AG09309 (cell line): ENCODE data around the gene PAAF1.
"Not testable (repeated sequence)": the region's sequence is repeated elsewhere in the genome, so short reads cannot be mapped to it uniquely, and the experiment has no call there.

Experiments used
- DNase-seq: peaks from one replicate; pipeline ENCODE4 v3.0.0-alpha.2; 2010; ENCODE audit warnings: low read depth
- H3K4me3 ChIP-seq: 2 replicates; pipeline ENCODE4 v1.5.1; 2011; ENCODE audit warnings: mild to moderate bottlenecking, low read depth, low read length, moderate library complexity; ENCODE audit not compliant: control insufficient read depth
- TF ChIP-seq, protein P1 (sequence below): IDR thresholded peaks from 2 replicates; pipeline ENCODE4 v1.5.1; 2011; ENCODE audit warnings: mild to moderate bottlenecking, low read depth, low read length, inconsistent platforms; ENCODE audit not compliant: insufficient read depth, control insufficient read depth; ENCODE audit errors: missing control alignments

The PAAF1 gene

DNA sequence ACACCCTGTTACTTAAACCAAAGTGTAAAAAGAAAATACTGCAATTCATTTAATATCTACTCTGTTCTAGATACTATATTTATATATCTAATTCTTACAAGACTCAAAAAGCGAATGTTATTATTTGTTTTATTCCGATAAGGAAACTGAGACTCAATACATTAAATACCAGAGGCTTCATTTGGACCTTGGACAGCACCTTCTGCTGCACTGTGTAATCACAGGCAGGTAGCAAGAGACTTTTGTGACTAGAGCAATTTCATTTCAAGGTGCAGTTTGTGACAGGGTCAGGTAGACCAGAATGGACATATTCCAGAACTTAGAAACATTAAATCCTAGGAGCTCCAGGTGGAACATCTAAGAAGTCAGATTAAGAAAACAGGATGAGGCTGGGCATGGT lies 52.6 kb downstream of the PAAF1 start:
- TF ChIP-seq, protein P1, sequence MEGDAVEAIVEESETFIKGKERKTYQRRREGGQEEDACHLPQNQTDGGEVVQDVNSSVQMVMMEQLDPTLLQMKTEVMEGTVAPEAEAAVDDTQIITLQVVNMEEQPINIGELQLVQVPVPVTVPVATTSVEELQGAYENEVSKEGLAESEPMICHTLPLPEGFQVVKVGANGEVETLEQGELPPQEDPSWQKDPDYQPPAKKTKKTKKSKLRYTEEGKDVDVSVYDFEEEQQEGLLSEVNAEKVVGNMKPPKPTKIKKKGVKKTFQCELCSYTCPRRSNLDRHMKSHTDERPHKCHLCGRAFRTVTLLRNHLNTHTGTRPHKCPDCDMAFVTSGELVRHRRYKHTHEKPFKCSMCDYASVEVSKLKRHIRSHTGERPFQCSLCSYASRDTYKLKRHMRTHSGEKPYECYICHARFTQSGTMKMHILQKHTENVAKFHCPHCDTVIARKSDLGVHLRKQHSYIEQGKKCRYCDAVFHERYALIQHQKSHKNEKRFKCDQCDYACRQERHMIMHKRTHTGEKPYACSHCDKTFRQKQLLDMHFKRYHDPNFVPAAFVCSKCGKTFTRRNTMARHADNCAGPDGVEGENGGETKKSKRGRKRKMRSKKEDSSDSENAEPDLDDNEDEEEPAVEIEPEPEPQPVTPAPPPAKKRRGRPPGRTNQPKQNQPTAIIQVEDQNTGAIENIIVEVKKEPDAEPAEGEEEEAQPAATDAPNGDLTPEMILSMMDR: no peak
- no peak for DNase-seq
- no peak overlapping the region for H3K4me3 ChIP-seq

DNA sequence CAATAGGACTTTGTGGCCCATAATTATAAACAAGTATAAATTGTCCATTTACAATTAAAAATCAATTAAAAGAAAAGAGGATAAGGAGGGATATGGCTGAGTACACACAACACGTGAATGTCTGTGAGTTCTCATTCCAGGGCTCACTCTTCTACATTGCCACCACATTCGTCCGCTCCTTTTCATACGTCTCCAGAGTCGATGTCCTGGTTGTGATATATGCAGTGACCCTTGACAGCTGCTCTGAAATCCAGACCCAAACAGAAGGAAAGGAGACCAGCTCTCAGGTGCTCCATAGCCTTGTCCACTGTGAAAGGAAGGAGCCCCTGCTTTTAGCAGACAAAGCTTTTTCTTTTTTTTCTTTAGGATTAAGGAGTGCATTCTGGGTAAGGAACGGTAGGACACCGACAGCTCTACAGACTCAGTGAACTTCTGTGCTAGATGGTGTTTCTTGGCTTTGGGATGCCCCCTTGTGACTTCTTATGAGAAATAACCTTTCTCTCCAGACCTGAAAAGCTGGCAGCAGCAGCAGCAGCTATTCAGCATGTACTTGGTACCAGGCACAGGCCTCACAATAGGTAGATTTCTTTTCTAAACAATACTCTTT lies 54.3 kb downstream of the PAAF1 start:
- TF ChIP-seq, protein P1: peak; percentile 59
- no peak overlapping the region for H3K4me3 ChIP-seq
- DNase-seq: peak; percentile 52

DNA sequence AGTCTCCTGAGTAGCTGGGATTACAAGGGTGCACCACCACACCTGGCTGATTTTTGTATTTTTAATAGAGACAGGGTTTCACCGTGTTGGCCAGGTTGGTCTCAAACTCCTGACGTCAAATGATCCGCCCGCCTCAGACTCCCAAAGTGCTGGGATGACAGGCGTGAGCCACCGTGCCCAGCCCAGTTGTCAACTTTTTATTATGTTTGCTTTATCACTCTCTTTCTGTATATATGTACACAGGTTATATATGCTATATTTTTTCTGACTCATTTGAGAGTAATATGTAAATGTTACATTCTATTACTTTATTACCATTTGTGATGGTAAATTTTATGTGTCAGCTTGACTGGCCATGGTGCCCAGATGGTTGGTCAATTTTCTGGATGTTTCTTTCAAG lies 55.2 kb downstream of the PAAF1 start:
- TF ChIP-seq, protein P1: no peak
- H3K4me3 ChIP-seq: no peak overlapping the region
- DNase-seq: no peak

DNA sequence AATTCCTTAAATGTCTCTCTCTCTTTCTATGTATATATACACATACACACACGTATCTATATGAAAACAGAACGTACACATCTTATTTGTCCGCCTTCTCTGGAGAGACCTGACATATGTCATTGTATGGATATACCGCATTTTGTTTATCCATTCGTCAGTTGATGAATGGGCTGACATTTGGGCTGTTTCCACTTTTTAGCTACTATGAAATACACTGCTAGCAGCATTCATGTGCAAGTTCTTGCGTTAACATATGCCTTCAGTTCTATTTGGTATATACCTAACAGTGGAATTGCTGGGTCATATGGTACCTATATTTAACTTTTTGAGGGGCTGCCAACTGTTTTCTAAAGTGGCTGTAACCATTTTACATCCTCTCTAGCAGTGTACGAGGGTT lies 56.0 kb downstream of the PAAF1 start:
- no peak overlapping the region for H3K4me3 ChIP-seq
- no peak for DNase-seq
- TF ChIP-seq, protein P1: no peak

DNA sequence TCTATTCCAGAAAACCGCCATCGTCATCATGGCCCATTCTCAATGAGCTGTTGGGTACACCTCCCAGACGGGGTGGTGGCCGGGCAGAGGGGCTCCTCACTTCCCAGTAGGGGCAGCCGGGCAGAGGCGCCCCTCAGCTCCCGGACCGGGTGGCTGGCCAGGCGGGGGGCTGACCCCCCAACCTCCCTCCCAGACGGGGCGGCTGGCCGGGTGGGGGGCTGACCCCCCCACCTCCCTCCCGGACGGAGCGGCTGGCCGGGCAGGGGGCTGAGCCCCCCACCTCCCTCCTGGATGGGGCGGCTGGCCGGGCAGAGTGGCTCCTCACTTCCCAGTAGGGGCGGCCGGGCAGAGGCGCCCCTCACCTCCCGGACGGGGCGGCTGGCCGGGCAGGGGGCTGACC lies 59.2 kb downstream of the PAAF1 start:
- not testable (repeated sequence) for DNase-seq, H3K4me3 ChIP-seq

DNA sequence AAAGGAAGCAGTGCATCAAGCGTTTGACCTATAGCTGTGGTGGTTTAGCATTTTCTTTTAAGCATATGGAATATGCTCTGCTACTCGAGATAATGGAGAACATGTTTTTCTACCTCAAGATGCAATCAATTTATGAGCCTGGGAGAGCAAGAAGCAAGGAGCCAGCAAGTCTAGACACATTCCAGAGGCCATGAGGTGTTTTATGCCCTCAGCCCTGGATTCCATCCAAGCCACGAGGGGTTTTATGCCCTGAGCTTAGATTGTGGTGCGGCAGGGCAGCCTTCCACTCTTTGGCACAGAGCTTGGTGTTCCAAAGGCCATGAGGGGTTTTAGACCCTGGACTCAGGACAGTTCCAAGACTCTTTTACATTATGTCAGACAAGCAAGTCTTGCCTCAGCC lies 62.3 kb downstream of the PAAF1 start:
- TF ChIP-seq, protein P1: no peak
- no peak overlapping the region for H3K4me3 ChIP-seq
- DNase-seq: no peak

DNA sequence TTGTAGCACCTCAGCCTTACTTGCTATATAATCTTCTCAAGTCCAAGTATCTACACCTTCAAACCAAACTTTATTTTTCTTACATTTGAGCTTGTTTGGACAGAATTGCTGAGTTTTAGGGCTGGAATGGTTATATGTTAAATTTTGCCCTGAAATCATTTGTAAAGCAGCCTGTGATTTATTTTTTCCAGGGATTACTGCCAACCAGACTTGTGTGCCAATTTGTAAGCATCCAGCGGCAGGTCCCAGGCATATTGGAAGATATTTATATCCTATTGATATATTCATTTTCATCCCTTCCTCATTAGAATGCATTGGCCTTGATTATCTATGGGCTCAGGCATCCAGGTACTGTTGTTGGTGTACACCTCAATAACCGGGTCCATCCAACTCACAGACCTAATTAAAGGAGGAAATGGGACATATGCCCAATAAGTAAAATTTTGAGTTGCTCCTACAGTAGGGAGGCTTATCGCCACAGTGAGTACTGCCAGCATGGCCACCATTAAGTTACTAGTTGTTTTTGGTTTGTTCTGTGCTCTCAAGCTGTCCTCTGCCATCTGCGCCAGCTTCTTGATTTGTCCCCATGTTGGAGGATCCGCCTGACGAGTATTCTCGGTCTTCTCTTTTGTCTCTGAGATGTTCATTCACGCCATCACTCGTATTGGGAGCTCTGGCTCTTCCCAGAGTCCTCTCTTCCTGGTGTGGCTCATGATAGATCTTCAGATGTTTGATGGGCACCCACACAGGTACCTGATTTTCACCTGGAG lies 64.2 kb downstream of the PAAF1 start:
- no peak for DNase-seq
- TF ChIP-seq, protein P1: no peak
- no peak overlapping the region for H3K4me3 ChIP-seq
